GM20431 (cell line): ENCODE results near the gene KCNG4.
"Not testable (repeated sequence)": the region's sequence is repeated elsewhere in the genome, so short reads cannot be mapped to it uniquely, and the experiment has no call there.

Source experiments
- in situ Hi-C: fragments of 300-500 bp; cut with MseI, MboI; formaldehyde crosslinking; loops from one replicate; pipeline ENCODE4 v1.15.0; 2020; ENCODE audit warnings: low sequenced_read_pairs; ENCODE audit not compliant: unreplicated experiment

The KCNG4 gene

DNA sequence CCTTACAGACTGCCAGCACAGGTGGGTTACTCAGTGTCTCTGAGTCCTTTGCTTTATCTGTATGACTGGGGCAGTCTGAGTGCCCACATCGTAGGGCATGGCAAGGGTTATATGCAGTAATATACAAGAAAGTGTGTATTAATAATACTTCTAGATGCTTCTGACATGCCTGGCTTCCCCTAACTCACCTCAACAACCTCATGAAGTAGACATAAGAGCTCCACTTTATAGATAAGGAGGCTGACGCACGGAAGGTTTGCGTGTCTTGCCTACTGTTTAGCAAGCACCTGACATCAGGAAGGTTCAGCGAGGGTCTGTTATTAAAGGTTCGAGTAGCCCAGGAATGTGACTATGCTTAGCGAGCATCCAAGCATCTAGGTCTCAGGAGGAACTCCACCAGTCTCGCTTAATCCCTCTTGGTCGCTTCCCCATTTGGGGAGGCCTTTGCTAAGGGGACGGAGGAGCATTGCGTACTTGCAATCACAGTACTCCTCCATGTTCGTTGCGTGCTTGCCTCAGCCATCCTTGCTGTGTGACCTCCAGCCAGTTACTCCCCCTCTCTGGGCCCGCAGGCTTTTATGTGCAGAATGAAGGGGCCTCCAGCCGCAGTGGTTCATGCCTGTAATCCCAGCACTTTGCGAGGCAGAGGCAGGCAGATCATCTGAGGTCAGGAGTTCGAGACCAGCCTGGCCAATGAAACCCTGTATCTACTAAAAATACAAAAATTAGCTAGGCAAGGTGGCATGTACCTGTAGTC lies 1.6 kb downstream of the KCNG4 start:
- in situ Hi-C loops = no loop called here

DNA sequence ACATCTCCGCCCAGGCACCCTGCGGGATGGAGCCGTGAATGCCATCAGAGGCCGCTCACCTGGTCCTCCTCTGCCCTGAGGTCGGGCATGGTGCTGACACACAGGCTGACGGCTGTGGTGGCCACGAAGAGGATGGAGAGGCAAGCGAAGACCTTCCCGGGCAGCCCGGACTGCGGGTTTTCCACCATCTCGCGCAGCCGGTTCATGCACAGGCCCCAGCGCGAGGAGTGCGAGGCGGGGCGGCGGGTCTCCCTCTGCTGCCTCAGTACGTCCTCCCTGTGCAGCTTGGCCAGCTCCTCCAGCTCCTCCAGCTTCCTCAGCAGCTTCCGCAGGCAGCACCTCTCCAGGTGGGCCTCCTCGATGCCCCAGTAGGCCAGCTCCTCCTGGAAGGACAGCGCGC lies 3.1 kb downstream of the KCNG4 start:
- in situ Hi-C loops = no loop called here

DNA sequence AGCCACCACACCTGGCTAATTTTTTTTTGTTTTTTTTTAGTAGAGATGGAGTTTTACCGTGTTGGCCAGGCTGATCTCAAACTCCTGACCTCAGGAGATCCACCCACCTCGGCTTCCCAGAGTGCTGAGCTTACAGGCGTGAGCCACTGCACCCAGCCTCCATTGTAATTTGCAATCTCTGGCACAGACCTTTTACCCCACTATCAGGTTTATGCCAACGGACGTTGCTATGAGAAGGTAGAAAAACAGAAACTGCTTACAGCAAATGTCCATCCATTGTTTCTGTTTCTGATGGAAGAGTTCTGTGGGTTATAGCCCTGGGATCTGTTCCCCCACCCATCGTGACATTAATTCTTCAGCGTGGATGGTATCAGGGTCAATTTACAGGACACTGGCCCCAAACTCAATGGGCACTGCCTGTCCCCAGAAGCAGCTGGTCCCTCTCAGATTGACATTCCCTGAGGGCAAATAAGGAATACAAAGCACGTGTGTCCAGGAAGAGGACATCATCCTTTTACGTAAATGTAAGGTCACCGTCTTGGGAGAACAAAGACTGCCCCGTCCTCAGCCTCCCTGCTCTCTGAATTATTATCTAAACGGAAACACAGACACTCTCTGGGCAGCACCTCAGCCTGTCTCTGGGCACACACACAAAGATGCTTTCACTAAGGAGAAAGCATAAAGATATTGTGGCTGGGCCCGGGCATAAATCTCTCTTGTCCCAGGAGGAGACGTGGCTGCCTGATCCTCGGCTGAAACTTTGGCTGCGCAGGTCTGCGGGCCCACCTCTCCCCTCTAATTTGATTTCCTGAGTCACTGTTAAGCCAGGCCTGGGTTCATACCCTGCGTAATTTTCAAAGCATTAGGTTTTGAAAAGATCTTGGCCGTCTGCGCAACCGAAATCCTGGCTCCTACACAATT lies 5.2 kb downstream of the KCNG4 start:
- in situ Hi-C loops = no loop called here

DNA sequence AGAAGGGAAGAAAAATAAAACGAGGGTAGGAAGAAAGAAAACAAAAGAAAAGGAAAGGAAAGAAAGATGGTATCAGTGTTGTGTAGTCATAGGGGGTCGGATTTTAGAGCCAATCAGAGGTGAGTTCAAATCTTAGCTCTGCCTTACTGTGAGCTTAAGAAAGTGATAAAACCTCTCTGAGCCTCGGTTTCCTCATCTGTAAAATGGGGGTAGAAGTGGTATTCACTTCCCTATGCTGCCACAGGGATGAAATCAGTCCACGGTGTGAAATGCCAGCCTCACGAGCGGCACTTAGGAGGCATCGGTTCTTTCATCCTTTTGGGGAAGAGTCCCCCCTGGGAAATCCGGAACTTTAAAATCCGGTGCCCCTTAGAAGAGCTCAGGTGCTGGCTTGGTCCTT lies 6.1 kb downstream of the KCNG4 start:
- in situ Hi-C loops = no loop called here

DNA sequence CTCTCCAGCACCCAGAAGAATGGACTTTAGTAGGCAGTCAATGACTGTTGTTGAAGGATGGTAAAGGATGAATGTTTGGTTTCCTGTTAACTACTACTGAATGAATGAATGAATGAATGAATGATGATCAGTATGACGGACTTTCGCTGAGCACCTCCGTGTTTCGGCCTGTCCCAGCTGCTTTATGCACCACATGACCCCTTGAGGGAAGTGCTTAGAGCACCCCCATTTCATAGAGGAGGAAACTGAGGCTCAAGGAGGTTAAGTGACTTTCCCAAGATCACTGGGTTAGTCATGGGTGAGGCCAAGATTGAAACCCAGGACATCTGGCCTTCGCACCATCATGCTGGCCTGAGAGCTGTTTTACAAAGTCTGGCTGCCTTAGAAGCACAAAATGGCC lies 6.8 kb downstream of the KCNG4 start:
- in situ Hi-C loops = no loop called here

DNA sequence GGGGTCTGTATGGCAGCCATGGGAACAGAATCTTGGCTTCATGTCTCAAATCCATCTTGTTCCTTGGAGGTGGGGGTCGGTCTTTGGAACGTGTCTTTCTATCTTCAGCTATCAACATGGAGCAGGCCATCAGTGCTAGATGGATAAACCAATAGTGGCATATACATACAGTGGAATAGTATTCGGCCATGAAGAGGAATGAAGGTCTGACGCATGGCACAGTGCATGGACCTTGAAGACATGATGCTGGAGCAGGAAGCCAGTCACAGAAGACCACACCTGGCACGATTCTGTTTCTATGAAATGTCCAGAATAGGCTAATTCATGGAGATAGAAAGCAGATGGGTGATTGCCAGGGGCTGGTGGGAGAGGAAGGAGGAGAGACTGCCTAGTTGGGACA lies 7.8 kb downstream of the KCNG4 start:
- in situ Hi-C loops = no loop called here

DNA sequence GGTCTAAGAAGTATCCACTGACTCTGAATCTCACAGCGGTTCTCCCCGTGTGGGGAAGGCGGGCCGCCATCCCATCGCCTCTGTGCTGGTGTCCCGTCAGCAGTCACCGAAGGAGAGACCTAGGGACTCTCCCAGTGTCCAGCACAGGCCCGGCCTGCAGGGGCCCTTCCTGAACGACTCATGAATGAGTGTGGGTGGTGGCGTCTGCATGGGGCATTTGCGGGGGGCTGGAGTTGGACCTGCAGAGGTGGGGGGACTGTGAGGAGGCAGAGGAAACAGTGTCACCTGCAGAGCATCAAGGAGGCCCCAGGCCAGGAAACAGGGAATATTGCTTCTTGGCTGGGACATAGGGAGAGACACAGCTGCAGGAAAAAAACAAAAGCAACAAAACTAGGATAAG lies 10.3 kb downstream of the KCNG4 start:
- in situ Hi-C loops = no loop called here

DNA sequence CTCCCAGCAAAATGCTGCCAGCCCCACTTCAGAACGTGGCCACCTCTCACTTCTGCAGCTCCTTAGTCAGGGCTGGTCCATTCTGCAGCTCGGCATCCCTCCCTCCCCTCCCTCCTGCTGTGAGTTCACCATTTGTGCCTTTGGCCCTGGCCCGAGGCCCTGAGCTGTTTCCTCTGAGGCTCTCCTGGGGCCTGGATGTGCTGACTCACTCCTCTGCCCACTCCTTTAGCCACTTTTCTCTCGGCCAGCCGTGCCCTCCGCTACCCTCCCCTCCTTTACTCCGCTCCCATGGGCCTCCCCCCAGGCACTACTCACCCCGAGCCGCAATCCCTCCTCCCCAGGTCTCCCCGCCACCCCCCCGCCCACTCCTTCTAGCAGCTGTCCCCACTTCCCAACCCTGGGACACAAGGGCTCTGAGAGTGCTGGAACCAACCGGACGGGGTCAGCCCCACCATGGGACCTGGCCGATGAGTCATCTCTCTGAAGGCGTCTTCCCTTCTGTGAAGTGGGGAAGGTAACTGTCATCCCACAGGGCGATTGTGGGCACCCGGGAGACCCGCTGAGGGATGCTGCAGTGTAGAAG lies 11.5 kb downstream of the KCNG4 start:
- in situ Hi-C loops = no loop called here

DNA sequence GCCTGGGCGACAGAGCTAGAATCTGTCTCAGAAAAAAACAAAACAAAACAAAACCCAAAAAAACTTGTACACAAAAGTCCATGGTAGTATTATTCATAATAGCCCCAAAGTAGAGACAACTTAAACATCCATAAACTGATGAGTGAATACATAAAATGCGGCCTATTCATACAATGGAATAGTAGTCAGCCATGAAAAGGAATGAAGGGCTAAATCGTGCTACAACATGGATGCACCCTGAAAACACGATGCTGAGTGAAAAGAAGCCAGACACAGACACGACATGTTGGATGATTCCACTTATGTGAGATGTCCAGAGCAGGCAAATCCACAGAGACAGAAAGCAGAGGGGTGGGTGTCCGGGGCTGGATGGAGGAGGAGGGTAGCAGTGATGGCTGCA lies 12.3 kb downstream of the KCNG4 start:
- in situ Hi-C loops = no loop called here

DNA sequence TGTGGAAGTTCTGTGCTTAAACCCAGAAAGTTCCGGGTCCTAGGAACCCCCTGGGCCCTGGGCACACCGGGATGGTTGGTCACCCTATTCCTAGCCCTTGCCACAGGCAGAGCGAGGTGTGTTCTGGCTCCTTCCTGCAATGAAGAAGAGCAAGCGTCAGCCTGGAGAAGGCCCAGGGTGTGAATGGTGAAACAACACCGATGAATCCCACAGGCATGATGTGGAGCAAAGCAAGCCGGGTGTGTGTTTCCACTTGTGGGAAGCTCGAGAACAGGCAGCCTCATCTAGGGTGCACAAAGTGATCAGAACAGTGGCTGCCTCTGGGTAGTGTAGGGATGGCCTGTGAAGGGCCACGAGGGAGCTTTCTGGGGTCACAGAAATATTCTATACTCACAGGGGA lies 13.8 kb downstream of the KCNG4 start:
- in situ Hi-C loops = no loop called here

DNA sequence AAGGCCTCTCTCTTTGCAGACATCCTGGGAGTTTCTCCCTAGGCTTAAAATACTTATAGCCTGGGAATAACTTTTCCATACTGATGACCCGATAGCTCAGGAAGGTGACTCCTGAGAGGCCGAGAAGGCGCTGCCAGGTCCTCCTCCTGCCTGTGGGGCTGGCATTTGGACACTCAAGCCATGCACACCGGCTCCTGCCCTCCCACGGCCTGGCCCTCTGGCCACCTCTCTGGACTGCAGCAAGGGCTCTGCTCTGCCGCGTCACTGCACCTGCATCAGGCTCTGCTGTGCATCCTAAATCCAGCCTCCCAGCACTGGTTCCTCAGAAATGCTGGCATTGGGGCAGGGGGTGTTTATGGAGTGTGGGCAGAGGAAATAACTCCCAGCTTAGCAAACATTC lies 14.2 kb downstream of the KCNG4 start:
- in situ Hi-C loops = no loop called here

DNA sequence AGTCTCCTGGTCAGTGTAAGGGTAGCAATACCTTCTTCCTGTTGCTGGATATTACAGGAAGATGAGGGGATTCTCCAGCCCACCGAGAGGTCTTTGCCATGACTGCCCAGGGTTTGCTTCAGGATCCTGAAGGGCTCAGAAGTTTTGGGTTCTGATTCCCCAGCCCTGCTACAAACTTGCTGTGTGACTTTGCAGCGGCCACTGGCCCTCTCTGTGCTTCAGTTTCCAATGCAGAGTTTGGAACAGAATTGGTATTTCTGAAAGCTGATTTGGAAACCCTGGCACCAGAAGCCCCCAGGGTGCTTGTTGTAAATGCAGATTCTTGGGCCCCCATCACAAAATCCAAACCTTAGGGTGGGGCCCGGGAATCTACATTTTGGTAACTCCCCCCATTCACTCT lies 14.7 kb downstream of the KCNG4 start:
- in situ Hi-C loops = no loop called here

DNA sequence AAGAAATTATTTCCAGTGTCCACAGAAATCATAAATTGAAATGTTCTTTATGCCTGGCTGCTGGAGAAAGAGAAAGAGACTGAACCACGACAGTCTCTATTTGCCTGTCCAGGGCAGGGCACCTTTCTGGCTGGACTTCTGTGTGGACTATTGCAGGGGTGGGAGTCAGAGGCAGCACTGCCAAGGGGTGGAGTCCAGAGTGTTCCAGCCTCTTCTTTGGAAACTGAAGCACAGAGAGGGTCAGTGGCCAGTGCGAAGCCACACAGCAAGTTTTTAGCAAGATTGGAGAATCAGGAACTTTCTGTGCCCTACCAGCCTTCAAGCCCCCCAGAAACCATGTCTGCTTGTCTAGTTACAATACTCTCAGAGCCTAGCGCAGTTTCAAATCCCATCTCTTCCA lies 15.3 kb downstream of the KCNG4 start:
- in situ Hi-C loops = no loop called here

DNA sequence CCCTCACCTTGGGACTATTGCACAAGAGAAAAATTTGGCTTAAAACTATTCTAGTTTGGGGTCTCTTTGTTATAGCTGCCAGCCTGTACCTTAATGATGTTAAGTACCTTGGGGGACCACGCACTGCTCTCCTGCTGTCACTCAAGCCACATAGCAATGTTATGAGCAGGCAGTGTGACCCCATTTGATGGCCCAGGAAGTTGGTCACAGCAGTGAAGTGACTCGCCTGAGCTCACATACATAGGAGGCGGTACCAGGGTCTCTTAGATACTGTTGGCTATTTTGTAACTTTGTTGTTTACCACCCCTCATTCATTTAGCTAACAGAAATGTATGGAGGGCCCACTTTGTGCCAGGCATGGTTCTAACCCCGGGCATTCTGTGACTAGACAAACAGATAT lies 16.4 kb downstream of the KCNG4 start:
- in situ Hi-C loops = no loop called here

DNA sequence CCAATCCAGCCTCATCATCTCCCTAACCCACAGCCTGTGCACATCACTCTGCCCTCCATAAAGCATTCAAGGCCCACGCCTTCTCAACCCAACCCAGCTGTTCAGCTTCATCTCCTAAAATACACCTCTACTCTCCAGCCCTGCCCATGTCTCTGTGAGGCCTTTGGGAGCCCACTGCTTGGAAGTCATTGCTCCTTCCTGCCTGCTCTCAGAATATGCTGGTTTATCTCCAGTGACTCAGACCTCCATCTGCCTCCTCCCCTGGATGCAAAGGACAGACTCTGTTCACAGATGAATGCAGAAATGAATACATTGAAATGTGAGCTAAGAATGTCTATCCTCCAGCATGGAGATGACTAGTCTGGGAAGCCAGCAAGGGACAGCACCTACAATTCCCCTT lies 19.0 kb downstream of the KCNG4 start:
- in situ Hi-C loops = no loop called here

DNA sequence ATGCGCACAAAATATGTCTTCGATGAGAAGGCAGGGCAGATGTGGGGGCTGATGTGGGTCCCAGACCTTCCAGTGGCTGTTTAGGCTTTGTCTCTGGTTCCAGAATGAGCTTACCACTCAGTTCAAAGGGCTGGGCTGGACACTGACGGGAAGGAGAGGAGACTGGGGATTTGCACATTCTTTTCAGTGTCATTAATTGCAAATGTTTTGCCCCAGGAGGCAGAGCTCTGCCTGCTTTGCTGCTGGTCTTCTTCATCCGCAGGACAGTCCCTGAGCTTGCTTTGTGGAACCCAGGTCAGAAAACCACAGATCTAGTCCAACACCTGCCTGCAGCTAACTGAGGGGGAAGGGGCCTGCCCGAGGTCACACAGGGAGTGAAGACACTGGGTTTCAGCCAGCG lies 20.9 kb downstream of the KCNG4 start:
- in situ Hi-C loops = no loop called here

DNA sequence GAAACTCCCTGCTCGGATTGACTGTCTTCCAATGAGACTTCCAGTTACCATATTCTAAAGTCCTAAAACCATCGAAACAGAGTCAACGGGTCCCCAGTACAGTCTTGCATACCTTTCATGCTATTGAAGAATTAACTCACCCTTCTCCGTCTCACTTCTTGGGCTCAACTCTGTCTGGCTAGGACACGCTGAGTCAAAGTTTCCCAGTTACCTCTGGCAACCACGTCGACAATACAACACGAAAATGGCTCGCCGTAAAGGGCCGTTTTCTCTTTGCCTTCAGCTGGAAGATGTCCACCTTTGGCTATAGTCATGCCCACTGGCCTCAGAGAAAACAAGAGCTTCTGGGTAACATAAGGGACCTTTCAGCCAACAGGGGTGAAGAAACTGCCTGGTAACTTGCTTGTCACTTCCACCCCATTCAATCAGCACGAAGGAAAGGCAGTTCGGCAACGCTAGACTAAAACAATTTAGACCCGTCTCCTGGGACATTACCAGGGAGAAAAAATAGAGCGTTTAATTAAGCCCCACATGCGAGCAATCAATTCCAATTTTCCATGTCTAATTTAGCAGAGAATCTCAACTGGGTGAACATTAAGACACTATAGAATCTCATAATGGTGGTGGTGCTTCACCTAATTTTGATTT lies 21.5 kb downstream of the KCNG4 start:
- in situ Hi-C loops = no loop called here

DNA sequence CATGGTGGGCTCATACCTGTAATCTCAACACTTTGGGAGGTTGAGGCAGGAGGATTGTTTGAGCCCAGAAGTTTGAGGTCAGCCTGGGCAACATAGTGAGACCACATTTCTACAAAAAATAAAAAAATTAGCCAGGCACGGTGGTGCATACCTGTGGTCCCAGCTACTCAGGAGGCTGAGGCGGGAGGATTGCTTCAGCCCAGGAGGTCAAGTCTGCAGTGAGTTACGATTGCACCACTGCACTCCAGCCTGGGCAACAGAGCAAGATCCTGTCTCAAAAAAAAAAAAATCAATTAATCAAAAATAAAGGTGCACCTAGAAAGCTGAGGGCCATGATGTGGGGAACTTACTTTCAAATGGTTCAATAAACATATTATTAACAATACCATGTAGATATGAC lies 23.7 kb downstream of the KCNG4 start:
- in situ Hi-C loops = not testable (repeated sequence)

DNA sequence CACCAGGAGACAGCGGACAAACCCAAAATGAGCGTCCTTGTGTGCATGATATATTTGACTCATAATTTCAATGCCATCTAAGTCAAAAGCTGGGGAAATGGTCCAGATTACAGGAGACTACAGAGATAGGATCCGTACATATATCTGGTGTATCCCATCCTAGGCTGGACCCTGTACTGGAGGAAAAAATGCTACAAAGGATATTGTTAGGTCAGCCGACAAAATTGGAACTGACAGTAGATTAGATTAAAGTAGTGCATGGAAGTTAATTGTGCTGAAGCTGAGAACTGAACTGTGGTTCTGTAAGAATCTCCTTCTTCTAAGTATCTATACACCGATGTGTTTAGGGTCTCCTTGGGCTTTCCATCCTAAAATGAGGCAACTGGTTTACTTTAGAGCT lies 24.3 kb downstream of the KCNG4 start:
- in situ Hi-C loops = no loop called here

DNA sequence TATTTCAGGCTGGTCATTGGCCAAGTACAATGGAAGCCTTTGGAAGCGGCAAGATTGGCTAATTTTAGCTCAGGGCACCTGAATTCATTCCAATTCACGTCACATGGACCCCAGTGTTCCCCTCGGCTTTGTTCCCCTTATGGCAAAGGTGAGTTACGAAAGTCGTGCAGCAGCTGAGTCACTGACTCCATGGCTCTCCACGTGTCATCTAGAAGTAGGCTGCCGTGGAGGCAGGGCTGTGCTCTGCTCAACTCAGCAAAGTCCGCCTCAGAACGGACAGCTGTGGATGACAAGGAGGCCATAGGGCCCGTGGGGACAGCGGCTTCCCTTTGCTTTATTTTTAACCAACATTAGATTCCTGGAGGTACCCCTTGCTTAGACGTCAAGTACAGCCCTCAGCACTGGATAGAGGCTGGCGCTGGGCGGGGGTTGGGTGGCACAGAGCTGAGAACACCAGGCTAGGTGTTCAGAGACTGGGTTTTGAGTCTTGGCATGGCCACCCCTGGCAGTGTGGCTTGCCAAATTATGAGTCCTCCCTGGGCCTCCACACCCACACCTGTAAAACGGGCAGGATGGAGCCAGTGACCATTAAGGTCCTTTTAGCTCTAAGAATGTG lies 25.3 kb downstream of the KCNG4 start:
- in situ Hi-C loops = no loop called here
